ENCODE measurements around the gene COMP. TPM values are rescaled to one million over a fixed set of nuclear protein-coding genes. Genes with fewer than 3 reads are reported as not detected.

COMP gene
- total RNA-seq, 1 experiment from 2014 or later, result not detected

GRCh38 chr19:18743784-18744418, 47.2 kb downstream of the COMP start:
- CTCF ChIA-PET, result no interaction called here

GRCh38 chr19:18742838-18743783, 48.0 kb downstream of the COMP start:
- no peaks in the 10 kb centered on the region for H3K9me2 ChIP-seq (ENCODE audit: insufficient read depth)
- DNase-seq (ENCODE audit: low read depth, low spot score) (no peak), ATAC-seq (no peak)
- no peaks in the 10 kb centered on the region for H3K36me3 ChIP-seq (ENCODE audit: control insufficient read depth in 1 of 2, insufficient read depth in 2 of 2, low read length in 2 of 2)
- no TSS peak for BruUV-seq (replicated peaks)
- no peak overlapping the region; the same call in 1 of the 2 replicates for H3K27ac ChIP-seq (ENCODE audit: low read depth, low read length)
- POLR2A ChIA-PET, result no interaction called here
- H4K20me1 ChIP-seq (ENCODE audit: insufficient read depth), result no peaks in the 10 kb centered on the region
- H3K9me3 ChIP-seq (ENCODE audit: control insufficient read depth in 1 of 2, insufficient read depth in 1 of 2, low read depth in 1 of 2, low read length in 2 of 2), result no peaks in the 10 kb centered on the region
- H2AFZ ChIP-seq (ENCODE audit: low read depth, low read length, poor library complexity, severe bottlenecking), result no peak overlapping the region
- no peaks in the 10 kb centered on the region for H3K27me3 ChIP-seq (ENCODE audit: insufficient read depth, low read length)
- H3K9ac ChIP-seq (ENCODE audit: low read length), result no peak overlapping the region
- no peak overlapping the region for H3K4me2 ChIP-seq (ENCODE audit: low read length)
- no peaks in the 10 kb centered on the region for H3K4me1 ChIP-seq (ENCODE audit: control insufficient read depth in 1 of 2, insufficient read depth in 2 of 2, low read length in 2 of 2)
- RAD21 ChIA-PET (ENCODE audit: low non-redundant PET in 1 of 2, low total read pairs in 2 of 2, uncharacterized antibody in 2 of 2, unreplicated experiment in 2 of 2), result no interaction called here
- H3K79me2 ChIP-seq (ENCODE audit: insufficient read depth, low read length), result no peaks in the 10 kb centered on the region
- no peak overlapping the region for H3K4me3 ChIP-seq (replicated peaks in 1 of 2; ENCODE audit: low read depth in 1 of 2, low read length in 2 of 2)
- intact Hi-C loops (cut with micrococcal nuclease), result no loop called here
- CTCF ChIA-PET, result no interaction called here
- TF ChIP-seq JUND (IDR thresholded peaks at IDR 0.05) (no peak), TCF7L2 (IDR thresholded peaks at IDR 0.05; ENCODE audit: borderline replicate concordance, extremely low read depth, insufficient read depth, insufficient read length) (no peak), POLR2AphosphoS5 (IDR thresholded peaks at IDR 0.05; ENCODE audit: low read depth, low read length) (no peak), CBX3 (IDR thresholded peaks at IDR 0.05; ENCODE audit: low read depth) (no peak), MAX (IDR thresholded peaks at IDR 0.05) (no peak), EGR1 (IDR thresholded peaks at IDR 0.05; ENCODE audit: low read depth) (no peak), SP1 (IDR thresholded peaks at IDR 0.05; ENCODE audit: low read depth) (no peak), REST (IDR thresholded peaks at IDR 0.05; ENCODE audit: low read depth) (no peak), SIN3A (IDR thresholded peaks at IDR 0.05; ENCODE audit: low read depth) (no peak), ZNF274 (IDR thresholded peaks at IDR 0.05; ENCODE audit: low read depth, low read length) (no peak), YY1 (IDR thresholded peaks at IDR 0.05; ENCODE audit: extremely low read depth, insufficient replicate concordance, low read depth, low read length) (no peak), ELF1 (IDR thresholded peaks at IDR 0.05; ENCODE audit: borderline replicate concordance, low read depth) (no peak), RAD21 (IDR thresholded peaks at IDR 0.05; ENCODE audit: low read depth) (no peak), CEBPB (IDR thresholded peaks at IDR 0.05; ENCODE audit: low read depth) (no peak), ATF3 (IDR thresholded peaks at IDR 0.05) (no peak)

More at GRCh38 chr19:18743784-18744418, 47.2 kb downstream of the COMP start:
- Histone ChIP-seq H2AFZ (ENCODE audit: low read depth, low read length, poor library complexity, severe bottlenecking) (no peak overlapping the region), H3K27ac (ENCODE audit: low read depth, low read length) (no peak overlapping the region), H3K79me2 (ENCODE audit: insufficient read depth, low read length) (no peaks in the 10 kb centered on the region), H3K4me2 (ENCODE audit: low read length) (no peak overlapping the region), H3K4me1 (ENCODE audit: control insufficient read depth in 1 of 2, insufficient read depth in 2 of 2, low read length in 2 of 2) (no peaks in the 10 kb centered on the region), H3K4me3 (replicated peaks in 1 of 2; ENCODE audit: low read depth in 1 of 2, low read length in 2 of 2) (no peak overlapping the region), H3K36me3 (ENCODE audit: control insufficient read depth in 1 of 2, insufficient read depth in 2 of 2, low read length in 2 of 2) (no peaks in the 10 kb centered on the region), H3K27me3 (ENCODE audit: insufficient read depth, low read length) (no peaks in the 10 kb centered on the region), H3K9ac (ENCODE audit: low read length) (no peak overlapping the region), H3K9me2 (ENCODE audit: insufficient read depth) (no peaks in the 10 kb centered on the region), H3K9me3 (ENCODE audit: control insufficient read depth in 1 of 2, insufficient read depth in 1 of 2, low read depth in 1 of 2, low read length in 2 of 2) (no peaks in the 10 kb centered on the region), H4K20me1 (ENCODE audit: insufficient read depth) (no peaks in the 10 kb centered on the region)
- TF ChIP-seq YY1 (IDR thresholded peaks at IDR 0.05; ENCODE audit: extremely low read depth, insufficient replicate concordance, low read depth, low read length) (no peak), TCF7L2 (IDR thresholded peaks at IDR 0.05; ENCODE audit: borderline replicate concordance, extremely low read depth, insufficient read depth, insufficient read length) (no peak)
- ATAC-seq, result no peak
- ChIA-PET RAD21 (ENCODE audit: low non-redundant PET in 1 of 2, low total read pairs in 2 of 2, uncharacterized antibody in 2 of 2, unreplicated experiment in 2 of 2) (no interaction called here), POLR2A (no interaction called here)
- BruUV-seq (replicated peaks), result no TSS peak
- intact Hi-C loops (cut with micrococcal nuclease), result no loop called here
- no peak for DNase-seq (ENCODE audit: low read depth, low spot score)

Measured in HCT116 (cell line).